ENCODE measurements around the gene FAM200C.

Gene FAM200C

GRCh38 chr5:160419458-160420330, 19.8 kb upstream of the FAM200C start:
- no peak for DNase-seq

GRCh38 chr5:160418561-160419457, 19.0 kb upstream of the FAM200C start, which contains the start of gene SLU7:
SLU7 (minus strand) TSS chr5:160419081; CDS start chr5:160415294, 3,787 bp downstream.
- peak; percentile 36 for DNase-seq

GRCh38 chr5:160398806-160399205, 1.0 kb downstream of the FAM200C start:
- no peak for DNase-seq

- no peak for DNase-seq
Observed at GRCh38 chr5:160397492-160397891, 2.4 kb downstream of the FAM200C start.

GRCh38 chr5:160395111-160395510, 4.7 kb downstream of the FAM200C start:
- no peak for DNase-seq

- DNase-seq: no peak
Observed at GRCh38 chr5:160390787-160391696, 8.8 kb downstream of the FAM200C start.

GRCh38 chr5:160387445-160387844, 12.4 kb downstream of the FAM200C start:
- no peak for DNase-seq

- DNase-seq: no peak
Observed at GRCh38 chr5:160385496-160385895, 14.4 kb downstream of the FAM200C start.

- no peak for DNase-seq
Observed at GRCh38 chr5:160384681-160385080, 15.2 kb downstream of the FAM200C start.

- DNase-seq: no peak
Observed at GRCh38 chr5:160382346-160382745, 17.5 kb downstream of the FAM200C start.

GRCh38 chr5:160380041-160380440, 19.8 kb downstream of the FAM200C start:
- DNase-seq: no peak

GRCh38 chr5:160379511-160379910, 20.3 kb downstream of the FAM200C start:
- DNase-seq: no peak

GRCh38 chr5:160378330-160378729, 21.5 kb downstream of the FAM200C start:
- no peak for DNase-seq

- DNase-seq: no peak
Observed at GRCh38 chr5:160377651-160378050, 22.2 kb downstream of the FAM200C start.

- no peak for DNase-seq
Observed at GRCh38 chr5:160376416-160376815, 23.4 kb downstream of the FAM200C start.

GRCh38 chr5:160375701-160376100, 24.2 kb downstream of the FAM200C start:
- DNase-seq: no peak

GRCh38 chr5:160375166-160375565, 24.7 kb downstream of the FAM200C start:
- DNase-seq: no peak

- DNase-seq: no peak
Observed at GRCh38 chr5:160371294-160371693, 28.6 kb downstream of the FAM200C start.

GRCh38 chr5:160370713-160371034, 29.2 kb downstream of the FAM200C start:
- no peak for DNase-seq

GRCh38 chr5:160369990-160370712, 29.7 kb downstream of the FAM200C start, which contains the start of gene C1QTNF2:
C1QTNF2 (minus strand) TSS chr5:160370626; CDS start chr5:160355011, 15,615 bp downstream.
- DNase-seq: no peak

GRCh38 chr5:160367885-160368284, 32.0 kb downstream of the FAM200C start:
- DNase-seq: no peak

- DNase-seq: no peak
Observed at GRCh38 chr5:160367261-160367660, 32.6 kb downstream of the FAM200C start.
